ENCODE measurements around the gene CCDC60.

The CCDC60 gene

DNA sequence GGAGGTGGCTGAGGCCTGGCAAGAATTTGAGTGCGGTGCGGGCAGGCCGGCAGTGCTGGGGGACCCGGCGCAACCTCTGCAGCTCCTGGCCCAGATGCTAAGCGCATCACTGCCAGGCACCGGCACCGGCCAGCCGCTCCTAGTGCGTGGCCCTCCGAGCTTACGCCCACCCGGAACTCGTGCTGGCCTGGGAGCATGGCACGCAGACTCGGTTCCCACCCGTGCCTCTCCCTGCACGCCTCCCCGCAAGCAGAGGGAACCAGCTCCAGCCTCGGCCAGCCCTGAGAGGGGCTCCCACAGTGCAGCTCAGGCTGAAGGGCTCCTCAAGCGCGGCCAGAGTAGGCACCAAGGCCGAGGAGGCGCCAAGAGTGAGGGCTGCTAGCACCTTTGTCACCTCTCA, 63.7 kb downstream of the CCDC60 start:
- TF ChIP-seq SNAI2 (CRISPR knock-in tag; IDR thresholded peaks at IDR 0.05) (no peak), POU6F1 (CRISPR knock-in tag; IDR thresholded peaks at IDR 0.05; ENCODE audit: borderline replicate concordance, low read depth) (no peak), BACH2 (CRISPR knock-in tag; IDR thresholded peaks at IDR 0.05; ENCODE audit: borderline replicate concordance) (no peak), ZNF8 (CRISPR knock-in tag; IDR thresholded peaks at IDR 0.05) (no peak), ZFP3 (CRISPR knock-in tag; IDR thresholded peaks at IDR 0.05) (no peak), TCF4 (CRISPR knock-in tag; IDR thresholded peaks at IDR 0.05; ENCODE audit: borderline replicate concordance) (no peak), ZNF70 (CRISPR knock-in tag; IDR thresholded peaks at IDR 0.05) (no peak), ISL1 (CRISPR knock-in tag; IDR thresholded peaks at IDR 0.05) (no peak), TOX (CRISPR knock-in tag; IDR thresholded peaks at IDR 0.05; ENCODE audit: borderline replicate concordance) (no peak), PPARA (CRISPR knock-in tag; IDR thresholded peaks at IDR 0.05; ENCODE audit: borderline replicate concordance) (no peak), ESRRG (CRISPR knock-in tag; IDR thresholded peaks at IDR 0.05) (no peak), PATZ1 (CRISPR knock-in tag; IDR thresholded peaks at IDR 0.05; ENCODE audit: borderline replicate concordance) (no peak), ARNTL (CRISPR knock-in tag; IDR thresholded peaks at IDR 0.05; ENCODE audit: borderline replicate concordance, low read depth) (no peak), ZC3H10 (CRISPR knock-in tag; IDR thresholded peaks at IDR 0.05) (no peak), RARB (CRISPR knock-in tag; IDR thresholded peaks at IDR 0.05) (no peak), CSDC2 (CRISPR knock-in tag; IDR thresholded peaks at IDR 0.05) (no peak)
- TF ChIP-seq, protein P1, sequence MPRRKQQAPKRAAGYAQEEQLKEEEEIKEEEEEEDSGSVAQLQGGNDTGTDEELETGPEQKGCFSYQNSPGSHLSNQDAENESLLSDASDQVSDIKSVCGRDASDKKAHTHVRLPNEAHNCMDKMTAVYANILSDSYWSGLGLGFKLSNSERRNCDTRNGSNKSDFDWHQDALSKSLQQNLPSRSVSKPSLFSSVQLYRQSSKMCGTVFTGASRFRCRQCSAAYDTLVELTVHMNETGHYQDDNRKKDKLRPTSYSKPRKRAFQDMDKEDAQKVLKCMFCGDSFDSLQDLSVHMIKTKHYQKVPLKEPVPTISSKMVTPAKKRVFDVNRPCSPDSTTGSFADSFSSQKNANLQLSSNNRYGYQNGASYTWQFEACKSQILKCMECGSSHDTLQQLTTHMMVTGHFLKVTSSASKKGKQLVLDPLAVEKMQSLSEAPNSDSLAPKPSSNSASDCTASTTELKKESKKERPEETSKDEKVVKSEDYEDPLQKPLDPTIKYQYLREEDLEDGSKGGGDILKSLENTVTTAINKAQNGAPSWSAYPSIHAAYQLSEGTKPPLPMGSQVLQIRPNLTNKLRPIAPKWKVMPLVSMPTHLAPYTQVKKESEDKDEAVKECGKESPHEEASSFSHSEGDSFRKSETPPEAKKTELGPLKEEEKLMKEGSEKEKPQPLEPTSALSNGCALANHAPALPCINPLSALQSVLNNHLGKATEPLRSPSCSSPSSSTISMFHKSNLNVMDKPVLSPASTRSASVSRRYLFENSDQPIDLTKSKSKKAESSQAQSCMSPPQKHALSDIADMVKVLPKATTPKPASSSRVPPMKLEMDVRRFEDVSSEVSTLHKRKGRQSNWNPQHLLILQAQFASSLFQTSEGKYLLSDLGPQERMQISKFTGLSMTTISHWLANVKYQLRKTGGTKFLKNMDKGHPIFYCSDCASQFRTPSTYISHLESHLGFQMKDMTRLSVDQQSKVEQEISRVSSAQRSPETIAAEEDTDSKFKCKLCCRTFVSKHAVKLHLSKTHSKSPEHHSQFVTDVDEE (CRISPR knock-in tag; IDR thresholded peaks at IDR 0.05): no peak
- TF ChIP-seq, protein P2, sequence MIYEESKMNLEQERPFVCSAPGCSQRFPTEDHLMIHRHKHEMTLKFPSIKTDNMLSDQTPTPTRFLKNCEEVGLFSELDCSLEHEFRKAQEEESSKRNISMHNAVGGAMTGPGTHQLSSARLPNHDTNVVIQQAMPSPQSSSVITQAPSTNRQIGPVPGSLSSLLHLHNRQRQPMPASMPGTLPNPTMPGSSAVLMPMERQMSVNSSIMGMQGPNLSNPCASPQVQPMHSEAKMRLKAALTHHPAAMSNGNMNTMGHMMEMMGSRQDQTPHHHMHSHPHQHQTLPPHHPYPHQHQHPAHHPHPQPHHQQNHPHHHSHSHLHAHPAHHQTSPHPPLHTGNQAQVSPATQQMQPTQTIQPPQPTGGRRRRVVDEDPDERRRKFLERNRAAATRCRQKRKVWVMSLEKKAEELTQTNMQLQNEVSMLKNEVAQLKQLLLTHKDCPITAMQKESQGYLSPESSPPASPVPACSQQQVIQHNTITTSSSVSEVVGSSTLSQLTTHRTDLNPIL (CRISPR knock-in tag; IDR thresholded peaks at IDR 0.05; ENCODE audit: low read depth): no peak
- ATAC-seq: no peak

GRCh38 chr12:119399301-119399700, 64.8 kb downstream of the CCDC60 start:
- TF ChIP-seq ZFP30 (CRISPR knock-in tag; IDR thresholded peaks at IDR 0.05) (no peak), ZNF8 (CRISPR knock-in tag; IDR thresholded peaks at IDR 0.05) (no peak), ISL1 (CRISPR knock-in tag; IDR thresholded peaks at IDR 0.05) (no peak), PPARA (CRISPR knock-in tag; IDR thresholded peaks at IDR 0.05; ENCODE audit: borderline replicate concordance) (no peak), GLIS3 (CRISPR knock-in tag; IDR thresholded peaks at IDR 0.05) (no peak), CSDC2 (CRISPR knock-in tag; IDR thresholded peaks at IDR 0.05) (no peak), ESRRG (CRISPR knock-in tag; IDR thresholded peaks at IDR 0.05) (no peak), ZNF565 (CRISPR knock-in tag; conservative IDR thresholded peaks at IDR 0.05; ENCODE audit: low read depth) (no peak), POU6F1 (CRISPR knock-in tag; IDR thresholded peaks at IDR 0.05; ENCODE audit: borderline replicate concordance, low read depth) (no peak), BACH2 (CRISPR knock-in tag; IDR thresholded peaks at IDR 0.05; ENCODE audit: borderline replicate concordance) (no peak), OSR1 (CRISPR knock-in tag; IDR thresholded peaks at IDR 0.05) (no peak), ZC3H10 (CRISPR knock-in tag; IDR thresholded peaks at IDR 0.05) (no peak), TOX (CRISPR knock-in tag; IDR thresholded peaks at IDR 0.05; ENCODE audit: borderline replicate concordance) (no peak), SNAI2 (CRISPR knock-in tag; IDR thresholded peaks at IDR 0.05) (no peak), TCF4 (CRISPR knock-in tag; IDR thresholded peaks at IDR 0.05; ENCODE audit: borderline replicate concordance) (no peak), PATZ1 (CRISPR knock-in tag; IDR thresholded peaks at IDR 0.05; ENCODE audit: borderline replicate concordance) (no peak), RARB (CRISPR knock-in tag; IDR thresholded peaks at IDR 0.05) (no peak)
- TF ChIP-seq, protein P1 (CRISPR knock-in tag; IDR thresholded peaks at IDR 0.05): no peak
- TF ChIP-seq, protein P2 (CRISPR knock-in tag; IDR thresholded peaks at IDR 0.05; ENCODE audit: low read depth): no peak
- no peak for ATAC-seq

All from SK-N-SH treated with all-trans-retinoic acid at 6 μM for 48 hours (cell line).